ENCODE measurements around the gene GPAM. TPM values are rescaled to one million over a fixed set of nuclear protein-coding genes. Genes with fewer than 3 reads are reported as not detected.

Gene GPAM
- polyA plus RNA-seq, 1 of the 3 experiments (the other 2 are of a cell fraction) = 2.1 TPM

DNA sequence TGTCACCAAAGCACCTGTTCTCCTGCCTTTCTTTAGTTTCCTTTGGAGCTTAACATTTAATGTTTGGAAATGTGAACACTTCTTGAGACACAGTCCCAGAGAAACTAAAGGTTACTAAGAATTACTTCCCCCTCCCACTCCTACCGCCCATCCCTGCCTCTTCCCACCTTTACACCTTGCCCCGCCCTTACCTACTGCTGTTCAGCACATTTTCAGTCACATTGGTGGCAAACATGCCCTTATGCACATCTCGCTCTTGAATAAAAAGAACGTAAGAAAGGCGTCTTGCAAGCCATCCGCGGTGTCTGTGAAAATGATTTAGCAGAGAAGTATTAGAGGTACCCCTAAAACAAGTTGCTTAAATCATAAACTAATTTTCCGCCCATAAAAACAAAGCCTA lies 8.2 kb downstream of the GPAM start:
- Histone ChIP-seq H3K4me1 (ENCODE audit: control insufficient read depth in 1 of 2, insufficient read depth in 2 of 2, low read depth in 1 of 2, low read length in 1 of 2) (no peaks in the 10 kb centered on the region), H3K4me2 (no peak overlapping the region), H3K36me3 (replicated peaks in 1 of 2; ENCODE audit: control insufficient read depth in 1 of 2, insufficient read depth in 2 of 2, low read length in 1 of 2) (peaks cover 60 to 89% of the 10 kb centered on the region in 2 experiments), H3K27me3 (ENCODE audit: insufficient read depth) (no peaks in the 10 kb centered on the region), H3K9me3 (no peaks in the 10 kb centered on the region), H4K20me1 (ENCODE audit: insufficient read depth) (no peaks in the 10 kb centered on the region), H3F3A (replicated peaks; ENCODE audit: insufficient read depth) (peaks cover 4% of the 10 kb centered on the region), H3K79me2 (ENCODE audit: insufficient read depth) (no peaks in the 10 kb centered on the region), H3K9ac (no peak overlapping the region), H2AFZ (ENCODE audit: low read depth) (no peak overlapping the region), H3K27ac (ENCODE audit: low read depth in 2 of 2, low read length in 1 of 2) (no peak overlapping the region), H3K4me3 (ENCODE audit: low read depth in 2 of 2, low read length in 1 of 2) (no peak overlapping the region), H3K9me2 (no peaks in the 10 kb centered on the region)
- CTCF ChIA-PET = interaction anchor here (1.0 to 1.6 kb wide), 4 partner anchors 35 to 259 kb away, joined by 3 to 4 read pairs (median 4); no protein-coding TSS in a partner anchor
- 94% methylated on average over 8 of the region's 8 CpGs for WGBS (ENCODE audit: low lambda C conversion rate)
- POLR2A ChIA-PET = no interaction called here
- TF ChIP-seq NFIC (IDR thresholded peaks at IDR 0.05; ENCODE audit: borderline replicate concordance) (no peak), GATA2 (CRISPR knock-in tag; IDR thresholded peaks at IDR 0.05) (no peak), SMC3 (IDR thresholded peaks at IDR 0.05; ENCODE audit: low read depth, low read length) (no peak), MXI1 (IDR thresholded peaks at IDR 0.05; ENCODE audit: low read depth, low read length) (no peak), RCOR1 (IDR thresholded peaks at IDR 0.05; ENCODE audit: low read length) (no peak), TAF1 (IDR thresholded peaks at IDR 0.05; ENCODE audit: borderline replicate concordance, low read depth, low read length) (no peak), TCF12 (IDR thresholded peaks at IDR 0.05) (no peak), YY1 (IDR thresholded peaks at IDR 0.05; ENCODE audit: low read depth) (no peak), EP300 (IDR thresholded peaks at IDR 0.05; ENCODE audit: borderline replicate concordance in 1 of 2, low read depth in 1 of 2, low read length in 1 of 2) (no peak), NRF1 (IDR thresholded peaks at IDR 0.05; ENCODE audit: low read depth, low read length) (no peak), MEF2A (IDR thresholded peaks at IDR 0.05; ENCODE audit: borderline replicate concordance, low read depth) (no peak), ELF1 (IDR thresholded peaks at IDR 0.05) (no peak)
- TF ChIP-seq, protein P1, sequence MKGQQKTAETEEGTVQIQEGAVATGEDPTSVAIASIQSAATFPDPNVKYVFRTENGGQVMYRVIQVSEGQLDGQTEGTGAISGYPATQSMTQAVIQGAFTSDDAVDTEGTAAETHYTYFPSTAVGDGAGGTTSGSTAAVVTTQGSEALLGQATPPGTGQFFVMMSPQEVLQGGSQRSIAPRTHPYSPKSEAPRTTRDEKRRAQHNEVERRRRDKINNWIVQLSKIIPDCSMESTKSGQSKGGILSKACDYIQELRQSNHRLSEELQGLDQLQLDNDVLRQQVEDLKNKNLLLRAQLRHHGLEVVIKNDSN (IDR thresholded peaks at IDR 0.05; ENCODE audit: borderline replicate concordance, low read depth) = no peak
- DNase-seq = no peak

DNA sequence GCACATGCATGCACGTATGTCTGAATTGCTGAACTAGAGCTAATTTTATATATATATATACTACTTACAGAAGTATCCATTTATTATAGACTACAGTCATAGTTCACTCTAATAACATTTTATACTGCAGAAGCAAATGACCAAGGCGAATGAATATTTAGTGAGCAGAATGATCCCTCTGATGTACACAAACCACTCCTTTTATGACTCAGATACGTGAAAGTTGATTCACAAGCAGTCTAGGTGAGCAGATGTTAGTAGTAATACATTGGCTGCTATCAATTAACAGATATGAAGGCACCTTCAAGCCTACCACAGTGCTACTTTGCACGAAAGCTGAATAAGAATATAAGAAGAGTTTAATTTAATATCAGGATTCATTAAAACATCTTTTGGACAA lies 10.4 kb downstream of the GPAM start:
- no peak for DNase-seq
- Histone ChIP-seq H3K4me2 (no peak overlapping the region), H3K9me2 (no peaks in the 10 kb centered on the region), H3K27me3 (ENCODE audit: insufficient read depth) (no peaks in the 10 kb centered on the region), H3K79me2 (ENCODE audit: insufficient read depth) (no peaks in the 10 kb centered on the region), H4K20me1 (ENCODE audit: insufficient read depth) (no peaks in the 10 kb centered on the region), H3K9ac (no peak overlapping the region), H3K36me3 (replicated peaks in 1 of 2; ENCODE audit: control insufficient read depth in 1 of 2, insufficient read depth in 2 of 2, low read length in 1 of 2) (peaks cover 52 to 89% of the 10 kb centered on the region in 2 experiments), H2AFZ (ENCODE audit: low read depth) (no peak overlapping the region), H3K27ac (ENCODE audit: low read depth in 2 of 2, low read length in 1 of 2) (no peak overlapping the region), H3K9me3 (no peaks in the 10 kb centered on the region), H3F3A (replicated peaks; ENCODE audit: insufficient read depth) (peaks cover 4% of the 10 kb centered on the region), H3K4me3 (ENCODE audit: low read depth in 2 of 2, low read length in 1 of 2) (no peak overlapping the region), H3K4me1 (ENCODE audit: control insufficient read depth in 1 of 2, insufficient read depth in 2 of 2, low read depth in 1 of 2, low read length in 1 of 2) (no peaks in the 10 kb centered on the region)
- WGBS (ENCODE audit: low lambda C conversion rate) = 96% methylated on average over 4 of the region's 4 CpGs
- ChIA-PET CTCF (interaction anchor here (1.5 to 2.5 kb wide), 2 partner anchors 11 to 134 kb away, joined by 6 to 10 read pairs; no protein-coding TSS in a partner anchor), POLR2A (no interaction called here)
- TF ChIP-seq NFIC (IDR thresholded peaks at IDR 0.05; ENCODE audit: borderline replicate concordance) = no peak
- TF ChIP-seq, protein P2, sequence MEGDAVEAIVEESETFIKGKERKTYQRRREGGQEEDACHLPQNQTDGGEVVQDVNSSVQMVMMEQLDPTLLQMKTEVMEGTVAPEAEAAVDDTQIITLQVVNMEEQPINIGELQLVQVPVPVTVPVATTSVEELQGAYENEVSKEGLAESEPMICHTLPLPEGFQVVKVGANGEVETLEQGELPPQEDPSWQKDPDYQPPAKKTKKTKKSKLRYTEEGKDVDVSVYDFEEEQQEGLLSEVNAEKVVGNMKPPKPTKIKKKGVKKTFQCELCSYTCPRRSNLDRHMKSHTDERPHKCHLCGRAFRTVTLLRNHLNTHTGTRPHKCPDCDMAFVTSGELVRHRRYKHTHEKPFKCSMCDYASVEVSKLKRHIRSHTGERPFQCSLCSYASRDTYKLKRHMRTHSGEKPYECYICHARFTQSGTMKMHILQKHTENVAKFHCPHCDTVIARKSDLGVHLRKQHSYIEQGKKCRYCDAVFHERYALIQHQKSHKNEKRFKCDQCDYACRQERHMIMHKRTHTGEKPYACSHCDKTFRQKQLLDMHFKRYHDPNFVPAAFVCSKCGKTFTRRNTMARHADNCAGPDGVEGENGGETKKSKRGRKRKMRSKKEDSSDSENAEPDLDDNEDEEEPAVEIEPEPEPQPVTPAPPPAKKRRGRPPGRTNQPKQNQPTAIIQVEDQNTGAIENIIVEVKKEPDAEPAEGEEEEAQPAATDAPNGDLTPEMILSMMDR (IDR thresholded peaks at IDR 0.05) = no peak
- TF ChIP-seq SMC3 (IDR thresholded peaks at IDR 0.05; ENCODE audit: low read depth, low read length) = no peak
- no peak for TF ChIP-seq RAD21 (IDR thresholded peaks at IDR 0.05; ENCODE audit: low read length)
- TF ChIP-seq, protein P3, sequence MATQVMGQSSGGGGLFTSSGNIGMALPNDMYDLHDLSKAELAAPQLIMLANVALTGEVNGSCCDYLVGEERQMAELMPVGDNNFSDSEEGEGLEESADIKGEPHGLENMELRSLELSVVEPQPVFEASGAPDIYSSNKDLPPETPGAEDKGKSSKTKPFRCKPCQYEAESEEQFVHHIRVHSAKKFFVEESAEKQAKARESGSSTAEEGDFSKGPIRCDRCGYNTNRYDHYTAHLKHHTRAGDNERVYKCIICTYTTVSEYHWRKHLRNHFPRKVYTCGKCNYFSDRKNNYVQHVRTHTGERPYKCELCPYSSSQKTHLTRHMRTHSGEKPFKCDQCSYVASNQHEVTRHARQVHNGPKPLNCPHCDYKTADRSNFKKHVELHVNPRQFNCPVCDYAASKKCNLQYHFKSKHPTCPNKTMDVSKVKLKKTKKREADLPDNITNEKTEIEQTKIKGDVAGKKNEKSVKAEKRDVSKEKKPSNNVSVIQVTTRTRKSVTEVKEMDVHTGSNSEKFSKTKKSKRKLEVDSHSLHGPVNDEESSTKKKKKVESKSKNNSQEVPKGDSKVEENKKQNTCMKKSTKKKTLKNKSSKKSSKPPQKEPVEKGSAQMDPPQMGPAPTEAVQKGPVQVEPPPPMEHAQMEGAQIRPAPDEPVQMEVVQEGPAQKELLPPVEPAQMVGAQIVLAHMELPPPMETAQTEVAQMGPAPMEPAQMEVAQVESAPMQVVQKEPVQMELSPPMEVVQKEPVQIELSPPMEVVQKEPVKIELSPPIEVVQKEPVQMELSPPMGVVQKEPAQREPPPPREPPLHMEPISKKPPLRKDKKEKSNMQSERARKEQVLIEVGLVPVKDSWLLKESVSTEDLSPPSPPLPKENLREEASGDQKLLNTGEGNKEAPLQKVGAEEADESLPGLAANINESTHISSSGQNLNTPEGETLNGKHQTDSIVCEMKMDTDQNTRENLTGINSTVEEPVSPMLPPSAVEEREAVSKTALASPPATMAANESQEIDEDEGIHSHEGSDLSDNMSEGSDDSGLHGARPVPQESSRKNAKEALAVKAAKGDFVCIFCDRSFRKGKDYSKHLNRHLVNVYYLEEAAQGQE (IDR thresholded peaks at IDR 0.05; ENCODE audit: low read depth, low read length) = no peak
- TF ChIP-seq, protein P1 (IDR thresholded peaks at IDR 0.05; ENCODE audit: borderline replicate concordance, low read depth) = no peak
- no peak for TF ChIP-seq FOXM1 (IDR thresholded peaks at IDR 0.05; ENCODE audit: low read depth)
- TF ChIP-seq, protein P4, sequence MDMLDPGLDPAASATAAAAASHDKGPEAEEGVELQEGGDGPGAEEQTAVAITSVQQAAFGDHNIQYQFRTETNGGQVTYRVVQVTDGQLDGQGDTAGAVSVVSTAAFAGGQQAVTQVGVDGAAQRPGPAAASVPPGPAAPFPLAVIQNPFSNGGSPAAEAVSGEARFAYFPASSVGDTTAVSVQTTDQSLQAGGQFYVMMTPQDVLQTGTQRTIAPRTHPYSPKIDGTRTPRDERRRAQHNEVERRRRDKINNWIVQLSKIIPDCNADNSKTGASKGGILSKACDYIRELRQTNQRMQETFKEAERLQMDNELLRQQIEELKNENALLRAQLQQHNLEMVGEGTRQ (IDR thresholded peaks at IDR 0.05; ENCODE audit: borderline replicate concordance, low read depth, low read length) = no peak

All from SK-N-SH (cell line).